K562 (cell line): Measurements from ENCODE around the gene SAFB. TPM values are rescaled to one million over a fixed set of nuclear protein-coding genes. Genes with fewer than 3 reads are reported as not detected.

Source experiments
- BRCA1 ChIP-seq, 2 experiments: fragments of 450-650 bp in 1 of 2; sonication (generic) in 1 of 2; formaldehyde crosslinking in 1 of 2; IDR thresholded peaks; 2 replicates each; pipeline versions ENCODE4 v1.5.0 to v1.6.1; 2017 to 2020; ENCODE audit warnings: mild to moderate bottlenecking in 1 of 2, missing genetic modification reagents in 1 of 2
- ERF ChIP-seq: fragments of 450-650 bp; formaldehyde crosslinking; IDR thresholded peaks from 2 replicates; pipeline ENCODE4 v1.4.0; 2020; ENCODE audit warnings: mild to moderate bottlenecking, mixed read lengths
- FOXJ3 ChIP-seq: sonication (generic); formaldehyde crosslinking; IDR thresholded peaks from 2 replicates; pipeline ENCODE4 v1.4.0; 2020; ENCODE audit warnings: mild to moderate bottlenecking, missing genetic modification reagents
- FOXP4 ChIP-seq: sonication (generic); formaldehyde crosslinking; IDR thresholded peaks from 2 replicates; pipeline ENCODE4 v1.8.0; 2022; ENCODE audit warnings: mild to moderate bottlenecking, missing genetic modification reagents, borderline replicate concordance
- POLR2G ChIP-seq: fragments of 200-400 bp; formaldehyde crosslinking; IDR thresholded peaks from 2 replicates; pipeline ENCODE4 v1.6.1; 2017; ENCODE audit warnings: low read depth, mild to moderate bottlenecking, antibody characterized with exemption, low read length, moderate library complexity
- PREB ChIP-seq: sonication (generic); formaldehyde crosslinking; IDR thresholded peaks from 2 replicates; pipeline ENCODE4 v1.8.1; 2023; ENCODE audit warnings: mild to moderate bottlenecking, missing genetic modification reagents
- RBFOX2 ChIP-seq: fragments of 200-400 bp; formaldehyde crosslinking; IDR thresholded peaks from 2 replicates; pipeline ENCODE4 v1.6.1; 2017; ENCODE audit warnings: low read depth, mild to moderate bottlenecking, low read length, moderate library complexity
- ZNF407 ChIP-seq: fragments of 450-650 bp; IDR thresholded peaks from 2 replicates; pipeline ENCODE4 v1.6.1; 2016; ENCODE audit warnings: low read depth
- polyA plus RNA-seq, 8 experiments: library from polyadenylated mRNA; depleted of rRNA in 4 of 8; stranded (reverse) in 5 of 8; unstranded in 3 of 8; fragments of >200 nt; fragmentation: Nextera tagmentation in 2 of 8; fragmentation: Illumina TruSeq in 1 of 8; extraction: Ambion mirVana in 2 of 8; extraction: Trizol in 1 of 8; gene quantifications; 2 replicates each; pipeline versions ENCODE4 v1.2.1 to v1.2.3, GENCODE V29; 2011 to 2014; ENCODE audit warnings: inconsistent platforms in 1 of 8, missing spikeins in 1 of 8
- total RNA-seq, 7 experiments: library from RNA; depleted of rRNA in 6 of 7; stranded (reverse); fragments of >200 nt in 6 of 7; fragmentation: Illumina TruSeq in 2 of 7; extraction: Trizol in 2 of 7; gene quantifications; 2 replicates each; pipeline versions ENCODE4 v1.2.1 to v1.2.3, GENCODE V29; 2011 to 2021; ENCODE audit warnings: low replicate concordance in 1 of 7

Gene SAFB
- total and polyA plus RNA-seq, 9 of the 15 experiments (the other 6 are each of a cell fraction or from before 2014, with no cell fraction given) = 1.1 to 151 (median 83.1) TPM

GRCh38 chr19:5697890-5698634 is 75.2 kb downstream of the SAFB start (continued):
- TF ChIP-seq FOXP4 (CRISPR knock-in tag) (no peak), POLR2G (peak; percentile 68; the same call in 1 of the 2 replicates), FOXJ3 (CRISPR knock-in tag) (no peak), BRCA1 (IDR thresholded peaks at IDR 0.05) (no peak), BRCA1 (CRISPR knock-in tag; IDR thresholded peaks at IDR 0.05) (no peak), ZNF407 (no peak), ERF (CRISPR knock-in tag) (no peak), RBFOX2 (peak; percentile 5; the same call in 1 of the 2 replicates), PREB (CRISPR knock-in tag) (no peak)
